BLaER1 treated with 17β-estradiol and CSF1 and Interleukin-3, amounts not matched to agents 10 nM and 100 nM (cell line): Measurements from ENCODE around the gene MMP28.

ENCODE experiments used
- H3K27ac ChIP-seq, 11 experiments: shearing (Covaris generic); formaldehyde crosslinking; 2 replicates each; pipeline ENCODE4 v1.8.1; 2022
- H3K27me3 ChIP-seq, 11 experiments: shearing (Covaris generic); formaldehyde crosslinking; 2 replicates each; pipeline ENCODE4 v1.8.1; 2022
- H3K36me3 ChIP-seq, 11 experiments: shearing (Covaris generic); formaldehyde crosslinking; 2 replicates each; pipeline ENCODE4 v1.8.1; 2022
- H3K4me1 ChIP-seq, 10 experiments: shearing (Covaris generic); formaldehyde crosslinking; 2 replicates each; pipeline ENCODE4 v1.8.1; 2022
- H3K4me2 ChIP-seq, 11 experiments: shearing (Covaris generic); formaldehyde crosslinking; 2 replicates each; pipeline ENCODE4 v1.8.1; 2022
- H3K4me3 ChIP-seq, 10 experiments: shearing (Covaris generic); formaldehyde crosslinking; 2 replicates each; pipeline ENCODE4 v1.8.1; 2022
- H3K9ac ChIP-seq, 11 experiments: shearing (Covaris generic); formaldehyde crosslinking; 2 replicates each; pipeline ENCODE4 v1.8.1; 2022
- H3K9me3 ChIP-seq, 11 experiments: shearing (Covaris generic); formaldehyde crosslinking; replicated peaks in 1 of 11; 2 replicates each; pipeline ENCODE4 v1.8.1; 2022
- H4K20me1 ChIP-seq, 11 experiments: shearing (Covaris generic); formaldehyde crosslinking; 2 replicates each; pipeline ENCODE4 v1.8.1; 2022
- Cebpa-rat ChIP-seq, 11 experiments: shearing (Covaris generic); IDR thresholded peaks; 2 replicates each; pipeline ENCODE4 v1.8.1; 2022

The MMP28 gene

DNA sequence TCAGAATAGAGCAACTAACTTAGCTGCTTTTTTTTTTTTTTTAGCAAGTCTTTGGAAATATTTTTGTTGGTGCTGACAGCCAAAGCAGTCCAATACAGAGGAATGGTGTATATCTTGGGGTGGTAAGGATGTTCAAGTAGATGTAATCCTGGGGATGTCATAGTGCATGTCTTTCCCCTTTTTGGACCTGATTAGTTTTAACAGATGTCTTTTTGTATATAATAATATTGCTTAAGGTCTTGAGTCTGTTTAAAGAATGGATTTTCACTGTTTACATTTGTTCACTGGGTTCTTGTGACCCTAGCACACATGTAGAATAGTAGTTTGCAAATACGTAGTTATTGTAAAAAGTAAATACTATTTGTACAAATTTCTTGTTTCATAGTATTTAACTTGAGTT is 21.8 kb upstream of the MMP28 start:
- peaks cover 11 to 24% (median 14%) of the 10 kb centered on the region in 10 experiments for H3K4me1 ChIP-seq
- no peak overlapping the region for H3K27ac ChIP-seq
- H3K4me2 ChIP-seq = no peak overlapping the region
- H3K4me3 ChIP-seq = no peak overlapping the region
- peaks cover 67 to 100% (median 88%) of the 10 kb centered on the region in 11 experiments; a peak in 21 of 22 replicates for H4K20me1 ChIP-seq
- no peaks in the 10 kb centered on the region for H3K9me3 ChIP-seq
- H3K9ac ChIP-seq = peak overlapping the region in 1 of 11 experiments; percentile 24; a peak in 1 of 22 replicates
- TF ChIP-seq Cebpa-rat (IDR thresholded peaks at IDR 0.05) = no peak
- no peaks in the 10 kb centered on the region for H3K27me3 ChIP-seq
- H3K36me3 ChIP-seq = peaks cover 66 to 99% (median 79%) of the 10 kb centered on the region in 11 experiments

DNA sequence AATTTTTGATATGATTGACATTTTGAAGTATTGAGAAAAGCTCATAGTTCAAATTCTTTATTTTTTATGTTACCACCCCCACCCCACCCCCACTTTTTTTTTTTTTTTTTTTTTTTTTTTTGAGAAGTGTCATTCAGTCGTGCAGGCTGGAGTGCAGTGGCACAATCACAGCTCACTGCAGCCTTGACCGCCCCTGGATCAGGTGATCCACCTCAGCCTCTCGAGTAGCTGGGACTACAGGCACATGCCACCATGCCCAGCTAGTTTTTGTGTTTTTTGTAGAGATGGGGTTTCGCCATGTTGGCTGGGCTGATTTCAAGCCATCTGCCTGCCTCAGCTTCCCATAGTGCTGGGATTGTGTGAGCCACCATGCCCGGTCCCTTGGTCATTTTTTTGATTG is 21.3 kb upstream of the MMP28 start:
- Histone ChIP-seq H3K9ac (peak overlapping the region in 1 of 11 experiments; percentile 24; a peak in 1 of 22 replicates), H3K27me3 (no peaks in the 10 kb centered on the region), H3K4me2 (no peak overlapping the region), H3K27ac (no peak overlapping the region), H3K36me3 (peaks cover 61 to 99% (median 76%) of the 10 kb centered on the region in 11 experiments), H3K4me3 (no peak overlapping the region), H3K9me3 (no peaks in the 10 kb centered on the region), H3K4me1 (peaks cover 15 to 28% (median 19%) of the 10 kb centered on the region in 10 experiments), H4K20me1 (peaks cover 67 to 100% (median 88%) of the 10 kb centered on the region in 11 experiments; a peak in 21 of 22 replicates)
- no peak for TF ChIP-seq Cebpa-rat (IDR thresholded peaks at IDR 0.05)

DNA sequence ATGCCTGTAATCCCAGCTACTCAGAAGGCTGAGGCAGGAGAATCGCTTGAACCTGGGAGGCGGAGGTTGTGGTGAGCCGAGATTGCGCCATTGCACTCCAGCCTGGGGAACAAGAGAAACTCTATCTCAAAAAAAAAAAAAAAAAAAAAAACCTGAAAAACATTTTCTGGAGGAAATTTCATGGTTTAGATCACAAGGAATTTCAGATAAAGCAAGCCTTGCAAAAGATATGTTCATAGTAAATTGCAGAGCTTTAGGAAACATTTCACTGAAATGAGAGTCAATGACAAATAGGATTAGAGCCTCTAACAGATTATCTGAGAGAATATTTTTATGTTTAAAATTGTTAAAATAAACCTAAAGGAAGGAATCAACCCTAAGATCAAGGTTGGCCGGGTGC is 17.0 kb upstream of the MMP28 start:
- Histone ChIP-seq H3K36me3 (peaks cover 18 to 59% (median 36%) of the 10 kb centered on the region in 11 experiments), H3K4me2 (peak overlapping the region; percentile 18 to 99 (median 89); a peak in 18 of 22 replicates), H3K4me3 (no peak overlapping the region), H3K9me3 (no peaks in the 10 kb centered on the region), H4K20me1 (peaks cover 68 to 81% (median 78%) of the 10 kb centered on the region in 11 experiments; a peak in 21 of 22 replicates), H3K27me3 (no peaks in the 10 kb centered on the region), H3K4me1 (peaks cover 40 to 54% (median 46%) of the 10 kb centered on the region in 10 experiments), H3K27ac (no peak overlapping the region), H3K9ac (peak overlapping the region in 1 of 11 experiments; percentile 30; a peak in 2 of 22 replicates)
- 0 out of 22 replicates have a peak, but pooled peaks of 1 of the 11 experiments have one; percentile 19 for TF ChIP-seq Cebpa-rat (IDR thresholded peaks at IDR 0.05)

DNA sequence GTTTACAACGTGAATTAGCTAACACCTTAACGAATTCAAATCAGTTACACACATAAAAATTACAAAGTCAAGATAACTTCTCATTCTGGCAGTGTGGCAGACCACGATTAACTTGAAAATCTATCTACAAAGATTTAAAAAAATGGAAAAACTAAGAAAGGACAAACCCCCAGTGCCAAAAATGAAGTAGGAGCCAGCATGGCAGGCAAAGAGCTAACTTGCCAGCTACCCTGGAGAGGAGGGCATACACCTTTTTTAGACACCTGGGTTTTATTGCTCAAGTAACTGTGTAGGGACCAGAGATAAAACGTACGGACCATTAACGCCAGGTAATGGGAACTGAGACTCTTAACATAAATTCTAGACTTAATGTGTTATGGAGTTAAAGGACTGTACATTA is 16.3 kb upstream of the MMP28 start:
- Histone ChIP-seq H3K4me1 (peaks cover 39 to 56% (median 48%) of the 10 kb centered on the region in 10 experiments), H3K36me3 (peaks cover 11 to 52% (median 29%) of the 10 kb centered on the region in 11 experiments), H3K9ac (peak overlapping the region in 1 of 11 experiments; percentile 30; a peak in 2 of 22 replicates), H3K27me3 (no peaks in the 10 kb centered on the region), H3K9me3 (no peaks in the 10 kb centered on the region), H3K4me3 (no peak overlapping the region), H4K20me1 (peaks cover 61 to 74% (median 71%) of the 10 kb centered on the region in 11 experiments; a peak in 21 of 22 replicates), H3K4me2 (peak overlapping the region; percentile 18 to 99 (median 89)), H3K27ac (no peak overlapping the region)
- no peak for TF ChIP-seq Cebpa-rat (IDR thresholded peaks at IDR 0.05)

DNA sequence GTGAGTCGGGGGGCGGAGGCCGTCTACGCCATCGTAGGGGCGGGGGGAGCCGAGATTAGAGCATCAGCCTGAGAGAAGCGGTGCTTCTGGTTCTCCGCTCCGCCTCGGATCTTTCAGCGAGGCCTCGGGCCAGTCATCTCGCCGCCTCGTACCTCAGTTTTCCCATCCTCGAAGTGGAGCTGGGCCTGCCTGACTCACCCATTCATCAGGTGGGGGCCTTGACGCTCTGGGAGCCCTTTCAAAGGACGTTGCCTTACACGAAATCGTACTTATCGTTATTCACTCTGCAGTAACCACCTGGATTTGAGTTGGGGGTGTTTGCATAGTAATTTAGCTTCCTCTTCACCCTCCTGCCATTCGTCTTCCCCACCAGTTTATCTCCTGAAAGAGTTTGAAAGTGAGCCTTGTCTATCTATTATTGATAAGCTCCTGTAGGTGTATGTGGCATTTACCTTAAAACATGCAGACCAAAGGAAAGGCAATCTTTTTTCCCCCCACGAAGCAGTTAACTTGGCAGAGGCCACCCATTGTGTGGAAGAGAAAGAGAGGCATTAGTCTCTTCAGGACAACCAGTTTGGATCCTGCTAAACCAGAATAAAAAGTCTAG is 14.5 kb upstream of the MMP28 start:
- H3K9me3 ChIP-seq = no peaks in the 10 kb centered on the region
- peak overlapping the region; percentile 76 to 97 (median 87) for H3K4me3 ChIP-seq
- peak overlapping the region; percentile 87 to 99 (median 95) for H3K4me2 ChIP-seq
- H3K9ac ChIP-seq = peak overlapping the region; percentile 91 to 99 (median 96)
- H3K27me3 ChIP-seq = no peaks in the 10 kb centered on the region
- no peak for TF ChIP-seq Cebpa-rat (IDR thresholded peaks at IDR 0.05)
- peaks cover 43 to 56% (median 53%) of the 10 kb centered on the region in 11 experiments; a peak in 21 of 22 replicates for H4K20me1 ChIP-seq
- peaks cover 37 to 61% (median 51%) of the 10 kb centered on the region in 10 experiments for H3K4me1 ChIP-seq
- peak overlapping the region; percentile 80 to 99 (median 96) for H3K27ac ChIP-seq
- peaks cover 0 to 34% (median 11%) of the 10 kb centered on the region in 11 experiments; a peak in 9 of 22 replicates for H3K36me3 ChIP-seq

DNA sequence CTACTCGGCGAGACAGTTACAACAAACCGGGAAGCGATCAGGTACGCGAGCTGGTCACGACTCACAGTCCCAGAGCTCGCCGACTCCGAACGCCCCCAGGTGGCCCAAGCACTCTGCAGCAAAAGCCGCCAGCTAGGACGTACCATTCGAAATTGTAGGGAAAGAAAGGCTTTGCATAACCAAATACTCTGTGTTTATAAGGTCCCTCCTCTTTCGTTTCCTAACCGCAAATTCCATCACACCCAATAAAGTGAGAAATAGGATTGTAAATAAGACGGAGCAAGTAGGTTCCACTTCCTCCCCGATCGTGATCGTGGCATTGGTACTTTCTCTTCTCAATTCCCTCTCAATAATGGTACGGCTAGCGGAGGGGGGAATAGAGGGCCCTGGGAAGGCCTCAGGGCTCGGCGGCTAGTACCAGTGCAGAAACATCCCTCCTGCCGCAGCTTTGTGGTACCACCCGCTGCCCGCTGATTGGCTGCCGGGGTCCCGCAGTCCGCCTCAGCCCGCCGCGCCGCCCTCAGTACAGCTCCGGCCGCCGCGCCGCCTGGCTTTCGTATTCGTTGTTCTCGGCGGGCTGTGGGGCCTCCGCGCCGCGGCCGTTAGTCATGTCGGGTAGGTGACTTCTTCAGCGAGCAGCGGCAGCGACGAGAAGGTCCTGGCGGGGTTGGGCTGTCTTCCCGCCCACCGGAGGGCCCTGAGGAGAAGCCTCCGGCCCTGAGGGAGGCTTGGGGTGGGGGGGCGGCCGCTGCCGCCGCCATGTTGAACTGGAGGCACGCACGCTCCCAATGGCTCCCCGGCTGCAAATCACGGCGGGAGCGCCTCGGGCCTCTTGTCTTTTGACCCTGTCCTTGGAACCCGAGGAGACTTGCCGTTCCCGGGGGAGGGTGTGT is 13.8 kb upstream of the MMP28 start, which contains the start of gene TAF15:
Gene TAF15, plus strand, starts transcription at position 523 of the 893 bp plus-strand sequence. Its CDS starts 86 bp downstream, at position 609.
- Histone ChIP-seq H3K27ac (peak within 1 kb of the TSS; percentile 80 to 99 (median 96)), H3K36me3 (peaks cover 0 to 26% (median 9%) of the 10 kb centered on the region in 11 experiments; a peak in 8 of 22 replicates), H4K20me1 (peaks cover 35 to 48% (median 45%) of the 10 kb centered on the region in 11 experiments; a peak in 20 of 22 replicates), H3K4me2 (peak within 1 kb of the TSS; percentile 93 to 99 (median 96)), H3K27me3 (no peaks in the 10 kb centered on the region), H3K9ac (peak within 1 kb of the TSS; percentile 91 to 99 (median 96)), H3K4me3 (peak within 1 kb of the TSS; percentile 76 to 97 (median 87)), H3K9me3 (no peaks in the 10 kb centered on the region), H3K4me1 (peaks cover 37 to 65% (median 53%) of the 10 kb centered on the region in 10 experiments)
- TF ChIP-seq Cebpa-rat (IDR thresholded peaks at IDR 0.05) = no peak

DNA sequence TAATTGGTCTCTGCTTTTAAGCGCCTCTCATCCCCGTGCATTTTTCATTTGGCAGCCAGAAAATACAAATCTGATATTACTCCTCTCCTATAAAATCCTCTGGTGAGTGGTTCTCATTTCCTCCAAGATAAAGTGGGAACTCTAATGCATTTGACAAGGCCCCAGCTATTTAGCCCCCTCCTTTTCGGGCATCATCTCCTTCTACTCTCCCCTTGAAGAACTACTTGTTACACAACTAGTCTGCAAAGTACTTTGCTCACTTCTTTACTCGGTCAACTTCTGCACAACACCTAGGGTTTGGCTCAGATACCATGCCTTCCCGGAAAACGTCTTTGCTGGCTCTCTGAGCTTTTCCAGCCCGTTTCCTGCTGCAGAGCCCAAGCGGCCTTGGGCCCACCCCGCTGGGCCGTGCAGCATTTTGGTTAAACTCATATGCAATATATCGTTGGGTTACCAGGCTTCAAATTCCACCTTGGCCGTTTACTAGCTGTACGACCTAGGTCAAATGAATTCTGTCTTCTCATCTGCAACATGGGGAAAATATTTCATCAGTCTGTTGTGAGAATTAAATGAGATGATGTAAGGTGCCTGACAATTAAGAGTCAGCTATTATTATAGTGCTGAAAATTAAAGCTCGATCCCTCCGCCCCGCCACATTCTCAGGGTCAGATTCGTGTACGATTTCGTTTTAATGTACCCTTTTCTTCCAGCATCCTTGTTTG is 13.0 kb upstream of the MMP28 start:
- H3K4me2 ChIP-seq = peak overlapping the region; percentile 85 to 97 (median 91)
- TF ChIP-seq Cebpa-rat (IDR thresholded peaks at IDR 0.05) = peak in 1 of 11 experiments; percentile 6; a peak in 1 of 22 replicates
- H3K27ac ChIP-seq = peak overlapping the region; percentile 80 to 99 (median 96); a peak in 21 of 22 replicates
- H3K27me3 ChIP-seq = no peaks in the 10 kb centered on the region
- peak overlapping the region; percentile 91 to 99 (median 96) for H3K9ac ChIP-seq
- H3K4me3 ChIP-seq = peak overlapping the region; percentile 76 to 97 (median 87)
- peaks cover 0 to 19% (median 9%) of the 10 kb centered on the region in 11 experiments; a peak in 8 of 22 replicates for H3K36me3 ChIP-seq
- H3K4me1 ChIP-seq = peaks cover 36 to 60% (median 52%) of the 10 kb centered on the region in 10 experiments
- H3K9me3 ChIP-seq = no peaks in the 10 kb centered on the region
- peaks cover 27 to 40% (median 37%) of the 10 kb centered on the region in 11 experiments; a peak in 20 of 22 replicates for H4K20me1 ChIP-seq
